IPS-11a (cell line): Measurements from ENCODE around the gene MIR17HG.
"Not testable (repeated sequence)": the region's sequence is repeated elsewhere in the genome, so short reads cannot be mapped to it uniquely, and the experiment has no call there.

Experiments
- H3K4me3 ChIP-seq: one replicate; pipeline ENCODE4 v1.5.1; 2013; ENCODE audit warnings: low read depth, low read length, control low read depth

MIR17HG gene

DNA sequence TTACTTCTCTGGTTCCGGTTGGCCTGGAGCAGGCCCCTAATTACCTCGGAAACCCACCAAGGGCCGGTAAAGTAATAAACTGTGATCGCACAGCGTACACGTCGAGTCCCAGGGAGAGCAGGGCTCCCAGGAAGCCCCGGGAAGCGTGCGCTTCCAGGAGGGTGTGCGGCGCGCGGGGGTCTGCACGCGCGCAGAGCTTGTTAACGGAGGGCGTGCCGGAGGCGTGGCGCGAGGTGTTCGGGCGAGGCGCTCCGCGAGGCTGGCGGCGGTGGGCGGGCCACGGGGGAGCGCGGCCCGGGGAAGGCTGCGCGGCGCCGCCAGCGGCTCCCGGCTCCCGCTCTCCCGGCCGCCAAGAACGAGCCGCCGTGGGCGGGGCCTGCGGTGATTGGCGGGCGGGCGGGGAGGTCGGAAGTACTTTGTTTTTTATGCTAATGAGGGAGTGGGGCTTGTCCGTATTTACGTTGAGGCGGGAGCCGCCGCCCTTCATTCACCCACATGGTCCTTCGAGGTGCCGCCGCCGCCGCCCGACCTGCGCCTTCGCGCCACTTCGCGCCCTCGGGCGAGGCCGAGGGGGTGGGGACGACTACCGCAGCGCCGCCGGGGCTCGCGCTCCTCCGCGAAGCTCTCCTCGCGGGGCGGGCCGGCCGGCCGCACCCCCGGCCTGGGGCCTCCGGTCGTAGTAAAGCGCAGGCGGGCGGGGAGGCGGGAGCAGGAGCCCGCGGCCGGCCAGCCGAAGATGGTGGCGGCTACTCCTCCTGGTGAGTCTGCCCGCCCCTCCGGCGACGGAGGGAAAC, at the start of gene MIR17HG:
Gene MIR17HG (plus strand): TSS at position 486 of the 794 bp plus-strand sequence.
- peak within 1 kb of the TSS; percentile 77 for H3K4me3 ChIP-seq

DNA sequence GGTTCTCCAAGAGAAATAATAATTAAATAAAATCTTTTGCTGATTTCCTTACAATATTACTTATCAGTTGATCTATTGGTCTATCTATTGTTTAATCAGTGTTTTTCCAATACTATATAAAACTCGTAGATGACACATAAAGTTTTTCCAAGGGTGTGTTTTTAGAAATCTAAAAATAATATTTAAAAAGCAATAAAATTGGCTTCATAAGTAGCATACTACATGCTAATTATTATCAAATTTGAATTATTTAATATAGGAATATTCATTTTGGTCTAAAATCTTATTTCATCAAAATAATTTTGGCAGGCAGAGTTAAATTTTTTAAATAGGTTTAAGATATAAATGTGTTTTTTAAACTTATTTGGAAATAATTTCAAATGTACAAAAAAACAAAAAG, 49.4 kb upstream of the MIR17HG start:
- H3K4me3 ChIP-seq = no peak overlapping the region

DNA sequence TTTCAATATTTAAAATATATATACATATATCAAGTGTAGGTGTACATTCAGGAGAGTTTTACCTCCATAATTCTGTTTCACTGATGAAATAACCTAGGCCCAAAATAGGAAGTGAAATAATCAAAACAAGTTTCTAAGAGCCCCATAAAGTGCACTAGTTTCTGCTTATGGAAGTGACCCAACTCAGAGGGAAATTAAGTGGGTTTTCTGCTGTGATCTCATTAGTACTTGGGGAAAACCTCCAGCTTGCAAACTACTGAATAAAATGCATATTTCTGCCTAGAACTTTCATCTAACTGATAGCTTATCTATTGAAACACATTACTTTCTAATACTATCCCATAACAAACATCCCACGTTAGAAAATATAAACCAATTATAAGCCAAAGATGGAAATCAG, 45.4 kb upstream of the MIR17HG start:
- H3K4me3 ChIP-seq = no peak overlapping the region

DNA sequence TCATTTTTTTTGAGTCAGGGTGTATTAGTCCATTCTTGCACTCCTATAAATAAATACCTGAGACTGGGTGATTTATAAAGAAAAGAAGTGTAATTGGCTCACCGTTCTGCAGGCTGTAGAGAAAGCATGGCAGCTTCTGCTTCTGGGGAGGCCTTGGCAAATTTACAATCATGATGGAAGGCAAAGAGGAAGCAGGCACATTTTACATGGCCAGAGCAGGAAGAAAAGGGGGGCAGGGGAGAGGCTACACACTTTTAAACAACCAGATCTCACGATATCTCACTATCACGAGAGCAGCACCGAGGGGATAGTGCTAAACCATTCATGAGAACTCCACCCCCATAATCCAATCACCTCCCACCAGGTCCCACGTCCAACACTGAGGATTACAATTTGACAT, 44.5 kb upstream of the MIR17HG start:
- H3K4me3 ChIP-seq = no peak overlapping the region

DNA sequence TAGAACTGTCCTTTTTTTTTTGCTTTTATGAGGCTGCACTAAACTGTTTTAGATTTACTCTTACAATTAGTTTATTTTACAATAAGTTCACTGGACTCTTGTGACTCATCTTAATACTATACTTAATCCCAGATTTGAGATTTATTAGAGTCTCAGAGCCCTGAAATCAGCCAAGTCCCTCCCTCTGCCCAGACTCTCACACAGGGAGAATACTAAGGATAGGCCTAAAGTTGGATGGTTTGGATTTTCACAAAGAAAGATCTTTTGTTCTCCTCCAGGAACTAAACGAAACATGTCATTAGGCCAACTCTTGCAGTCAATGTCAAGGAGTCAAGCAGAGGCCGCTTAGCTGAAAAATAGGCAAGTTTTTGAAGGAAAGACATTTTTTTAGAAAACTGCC, 42.7 kb upstream of the MIR17HG start:
- no peak overlapping the region for H3K4me3 ChIP-seq

DNA sequence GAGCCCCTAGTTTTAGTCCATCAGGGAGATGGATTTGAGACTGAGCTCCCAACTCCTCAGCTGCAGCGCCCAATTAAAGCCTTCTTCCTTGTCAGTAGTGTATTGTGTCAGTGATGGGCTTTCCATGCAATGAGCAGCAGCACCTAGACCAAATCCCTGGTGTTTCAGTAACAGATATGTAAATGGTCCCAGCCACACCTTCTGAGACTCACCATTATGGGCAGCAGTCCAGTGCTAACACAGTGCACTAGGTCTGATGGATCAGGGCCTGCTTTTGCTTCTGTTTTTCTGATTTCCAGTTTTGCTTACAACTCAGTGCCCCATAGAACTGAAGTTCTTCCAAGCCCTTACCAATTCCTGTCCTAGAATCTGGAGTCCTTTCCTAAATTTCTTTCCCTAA, 41.8 kb upstream of the MIR17HG start:
- no peak overlapping the region for H3K4me3 ChIP-seq

DNA sequence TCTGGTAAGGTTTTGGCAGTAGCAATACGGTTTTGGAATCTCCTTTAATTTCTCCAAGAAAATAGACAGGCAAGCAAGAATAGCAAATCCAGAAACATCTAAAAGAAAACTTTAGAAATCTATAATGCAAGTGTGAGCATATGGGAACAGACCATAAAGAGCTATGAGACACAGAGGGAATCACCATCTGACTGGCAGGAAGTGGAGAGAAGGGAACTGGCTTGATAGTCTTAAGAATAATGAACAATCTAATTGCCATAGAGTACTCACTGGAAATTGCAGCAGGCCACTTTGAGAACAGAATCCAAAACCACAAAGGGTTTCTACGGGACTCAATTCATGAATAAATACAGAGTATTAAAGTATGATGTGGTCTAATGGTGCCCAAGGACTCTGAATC, 39.6 kb upstream of the MIR17HG start:
- no peak overlapping the region for H3K4me3 ChIP-seq

DNA sequence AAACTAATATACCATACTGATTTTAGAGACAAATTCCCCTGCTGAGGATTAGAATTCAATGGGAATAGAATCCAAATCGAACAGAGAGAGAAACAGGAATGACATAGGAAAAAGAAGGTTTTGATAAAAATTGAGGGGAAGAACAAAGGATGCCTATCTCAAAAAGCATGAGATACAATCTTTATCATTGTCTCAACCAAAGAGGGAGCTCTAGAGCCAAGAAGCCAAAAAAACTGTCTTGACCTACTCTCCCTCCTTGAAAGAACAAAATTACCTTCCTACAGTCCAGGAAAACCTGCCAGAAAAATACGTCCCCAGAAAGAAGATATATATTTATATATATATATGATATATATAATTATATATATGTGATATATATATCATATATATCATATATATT, 39.2 kb upstream of the MIR17HG start:
- no peak overlapping the region for H3K4me3 ChIP-seq

DNA sequence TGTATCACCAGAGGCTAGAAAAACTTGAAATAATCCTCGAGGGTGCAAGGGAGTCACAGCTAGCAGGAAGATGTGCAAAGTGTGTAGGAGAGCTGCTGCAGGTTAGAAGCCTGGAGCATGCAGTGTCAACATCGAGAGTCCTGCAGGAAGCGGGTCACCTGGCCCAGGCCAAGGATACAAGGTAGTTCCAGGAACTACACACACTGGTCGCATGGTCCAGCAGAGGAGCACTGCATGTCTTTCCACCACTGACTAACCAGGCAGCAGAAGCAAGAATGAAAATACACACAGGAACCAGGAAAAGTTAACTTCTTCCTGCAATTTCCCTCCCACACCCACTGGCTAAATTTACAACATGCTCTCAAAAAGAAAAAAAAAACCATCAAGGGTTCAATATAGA, 36.0 kb upstream of the MIR17HG start:
- no peak overlapping the region for H3K4me3 ChIP-seq

DNA sequence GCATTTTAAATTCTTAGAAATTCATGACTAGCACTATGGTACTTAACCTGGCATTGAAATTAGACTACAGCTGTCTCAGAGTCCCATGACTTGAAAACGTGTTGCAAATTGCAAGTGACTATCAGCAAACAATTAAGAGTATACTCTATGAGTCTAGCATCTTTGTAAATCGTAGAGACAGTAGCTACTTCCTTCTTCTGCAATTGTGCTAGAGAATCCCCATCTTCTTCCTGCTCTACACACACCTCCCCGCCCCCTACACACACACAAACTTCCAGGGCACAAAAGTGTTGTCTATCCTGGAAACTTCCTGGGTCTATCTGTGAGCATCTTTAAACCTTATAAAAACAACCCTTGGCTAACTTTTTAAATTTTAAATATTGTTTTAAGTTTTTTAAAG, 35.2 kb upstream of the MIR17HG start:
- no peak overlapping the region for H3K4me3 ChIP-seq

DNA sequence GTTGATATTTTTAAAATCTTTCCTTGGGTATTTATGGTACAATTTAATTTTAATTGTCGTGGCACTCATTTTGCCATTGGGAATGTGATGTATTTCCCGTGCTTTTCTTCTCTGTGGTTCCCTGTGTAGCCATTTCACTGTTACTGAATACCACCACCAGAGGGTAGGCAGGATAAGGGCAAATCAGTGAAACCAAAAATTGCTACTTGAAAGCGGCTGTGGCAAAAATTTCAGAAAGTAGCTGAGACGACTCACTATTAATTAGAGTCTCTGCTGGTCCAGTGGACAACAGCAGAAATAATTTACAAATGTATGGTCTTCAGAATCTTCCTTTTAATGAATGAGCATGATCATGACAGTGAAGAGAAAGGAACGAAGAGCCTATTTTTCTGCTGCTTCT, 34.4 kb upstream of the MIR17HG start:
- no peak overlapping the region for H3K4me3 ChIP-seq

DNA sequence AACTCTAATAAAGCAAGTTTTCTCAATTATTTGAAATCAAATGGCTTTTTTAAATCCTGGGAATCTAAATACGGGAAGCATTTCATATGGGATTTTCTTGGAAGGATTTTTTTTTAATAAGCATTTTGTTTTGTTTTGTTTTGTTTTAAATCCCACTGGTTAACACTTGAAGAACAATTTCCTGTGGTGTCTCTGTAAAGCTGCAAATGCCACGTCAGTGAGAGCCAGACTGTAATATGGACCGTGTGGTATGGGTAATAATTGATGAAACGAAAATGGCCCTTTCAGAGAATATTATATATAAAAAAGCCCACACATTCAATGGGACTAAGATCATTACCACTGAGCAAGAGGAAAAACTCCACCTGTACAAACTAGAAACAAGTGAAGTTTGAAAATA, 33.9 kb upstream of the MIR17HG start:
- H3K4me3 ChIP-seq = no peak overlapping the region

DNA sequence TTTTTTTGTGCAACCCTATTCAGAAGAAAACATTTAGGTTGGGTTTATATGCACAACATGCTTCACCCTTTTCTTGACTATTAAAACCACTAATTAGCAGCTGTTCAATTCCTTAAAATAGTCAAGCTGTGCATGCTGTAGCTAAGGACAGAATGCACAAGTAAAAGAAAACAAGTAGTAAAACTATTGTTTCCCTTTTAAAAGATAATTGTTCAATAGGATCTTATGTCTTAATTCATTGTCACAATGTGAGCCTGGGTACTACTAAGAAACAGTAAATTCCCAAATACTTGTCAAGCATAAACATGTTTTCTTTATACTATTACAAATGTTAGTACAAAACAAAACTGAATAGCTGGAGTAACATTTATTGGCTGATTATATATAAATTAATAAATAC, 32.6 kb upstream of the MIR17HG start:
- H3K4me3 ChIP-seq = no peak overlapping the region

DNA sequence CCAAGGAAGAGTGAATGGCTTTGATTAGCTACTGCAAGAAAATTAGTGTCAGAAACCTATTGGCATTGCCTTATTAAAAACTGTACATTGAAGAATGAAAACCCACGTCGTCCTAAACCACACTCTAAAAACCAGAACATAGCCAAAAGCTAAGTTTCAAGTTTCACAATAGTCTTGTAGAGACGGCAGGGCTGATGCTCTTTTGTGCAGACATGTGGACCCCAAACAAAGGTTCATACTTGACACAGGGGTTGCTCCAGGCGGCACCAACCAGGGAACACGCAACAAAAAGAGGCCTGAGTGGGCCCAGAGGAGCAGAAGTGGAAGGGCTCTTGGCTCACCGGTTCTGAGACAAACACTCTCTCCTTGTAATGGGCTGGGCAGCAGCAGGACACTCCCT, 28.6 kb upstream of the MIR17HG start:
- no peak overlapping the region for H3K4me3 ChIP-seq

DNA sequence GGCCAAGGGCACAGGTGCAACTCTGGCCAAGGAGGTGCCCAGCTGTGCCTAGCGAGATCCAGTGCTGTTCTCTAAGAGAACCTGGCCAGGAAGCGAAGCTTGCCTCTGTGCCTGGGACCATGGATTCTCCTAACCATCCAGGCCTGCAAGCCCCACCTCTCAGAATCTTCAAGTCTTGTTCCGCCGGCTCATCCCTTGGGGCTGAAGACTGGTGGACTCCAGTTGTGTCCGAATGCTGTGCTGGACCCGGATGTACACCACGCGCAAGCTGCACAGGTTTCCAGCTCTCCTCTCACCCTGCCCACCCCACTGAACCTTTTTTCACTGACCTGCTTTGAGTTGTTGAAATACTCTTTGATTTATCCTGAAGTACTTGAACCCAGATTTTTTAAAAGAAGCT, 27.5 kb upstream of the MIR17HG start:
- no peak overlapping the region for H3K4me3 ChIP-seq

DNA sequence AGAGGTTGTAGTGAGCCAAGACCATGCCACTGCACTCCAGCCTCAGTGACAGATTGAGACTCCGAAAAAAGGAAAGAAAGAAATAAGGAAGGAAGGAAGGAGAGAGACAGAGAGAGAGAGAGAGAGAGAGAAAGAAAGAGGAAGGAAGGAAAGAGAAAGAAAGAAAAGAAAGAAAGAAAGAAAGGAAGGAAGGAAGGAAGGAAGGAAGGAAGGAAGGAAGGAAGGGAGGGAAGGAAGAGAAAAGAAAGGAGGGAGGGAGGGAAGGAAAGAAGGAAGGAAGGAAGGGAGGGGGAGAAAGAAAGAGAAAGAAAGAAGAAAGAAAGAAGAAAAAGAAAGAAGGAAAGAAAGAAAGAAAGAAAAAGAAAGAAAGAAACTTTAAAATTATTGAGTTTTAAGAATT, 26.5 kb upstream of the MIR17HG start:
- H3K4me3 ChIP-seq = not testable (repeated sequence)

DNA sequence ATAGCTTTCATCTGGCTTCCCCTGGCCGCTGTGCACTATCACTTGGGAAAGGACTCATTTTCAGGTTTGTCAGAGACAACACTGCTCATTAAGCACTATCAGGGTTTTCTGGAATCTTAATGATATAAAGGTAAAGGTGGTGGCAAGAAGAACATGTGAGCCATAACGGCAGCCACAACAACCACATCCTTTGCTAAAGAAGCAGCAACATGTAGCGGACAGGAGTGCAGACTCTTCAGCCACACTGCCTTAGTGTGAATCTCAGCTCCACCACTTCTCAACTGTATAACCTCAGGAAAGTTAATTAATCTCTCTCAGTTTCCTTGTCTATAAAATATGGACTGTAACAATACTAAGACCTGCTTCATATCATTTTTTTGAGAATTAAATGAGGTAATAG, 24.1 kb upstream of the MIR17HG start:
- H3K4me3 ChIP-seq = no peak overlapping the region

DNA sequence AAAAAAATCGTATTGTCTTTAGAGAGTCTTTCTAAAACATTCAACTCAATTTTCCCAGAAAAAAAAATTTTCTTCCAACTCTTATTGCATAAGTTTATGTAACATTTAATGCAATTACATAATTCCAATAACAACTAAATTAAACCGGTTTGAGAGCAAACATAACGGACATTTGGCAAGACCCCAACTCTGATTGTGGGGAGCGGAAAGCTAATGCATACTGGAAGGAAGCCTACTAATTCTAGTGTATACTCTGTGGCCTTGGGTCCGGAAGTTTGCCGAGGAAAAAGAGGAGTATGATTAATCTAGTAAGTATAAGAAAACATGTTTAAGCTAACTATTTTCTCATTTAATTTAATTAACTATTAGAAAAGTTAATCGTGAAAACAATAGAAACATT, 21.3 kb upstream of the MIR17HG start:
- no peak overlapping the region for H3K4me3 ChIP-seq

DNA sequence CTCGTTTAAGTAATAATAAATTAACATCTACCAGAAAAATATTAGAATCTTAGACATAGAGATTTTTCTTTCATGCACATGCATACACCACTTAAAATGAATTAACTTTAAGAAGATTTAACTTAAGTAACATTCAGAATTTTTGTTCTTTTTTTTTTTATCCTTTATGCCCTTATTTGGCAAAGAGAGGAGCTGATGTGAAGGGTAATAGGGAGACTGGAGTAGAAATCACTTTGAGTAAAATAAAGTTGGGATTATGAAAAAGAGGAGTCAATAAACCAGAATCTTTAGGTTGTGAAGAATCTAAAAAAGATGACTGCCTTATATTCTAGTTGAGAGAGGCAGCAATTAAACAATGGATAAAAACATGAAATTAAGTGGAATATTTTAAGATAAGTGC, 18.8 kb upstream of the MIR17HG start:
- H3K4me3 ChIP-seq = no peak overlapping the region

DNA sequence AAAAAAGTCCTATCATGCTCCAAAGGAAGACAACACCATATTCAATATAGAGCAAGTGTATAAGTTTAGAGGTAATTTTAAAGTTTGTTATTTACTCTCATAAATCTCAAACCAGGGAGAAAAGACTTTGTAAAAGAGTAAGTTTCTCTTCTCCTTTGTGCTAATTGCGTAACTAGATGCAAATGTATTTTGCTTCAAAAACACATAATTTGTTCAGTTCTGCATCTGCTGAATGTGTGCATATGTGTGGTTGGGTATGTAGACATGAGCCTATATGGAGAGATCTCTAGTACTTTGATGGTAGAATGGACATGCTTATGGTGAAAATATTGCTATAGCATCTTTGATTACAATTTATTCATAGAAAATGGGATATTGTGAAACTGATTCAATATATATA, 17.8 kb upstream of the MIR17HG start:
- H3K4me3 ChIP-seq = no peak overlapping the region

DNA sequence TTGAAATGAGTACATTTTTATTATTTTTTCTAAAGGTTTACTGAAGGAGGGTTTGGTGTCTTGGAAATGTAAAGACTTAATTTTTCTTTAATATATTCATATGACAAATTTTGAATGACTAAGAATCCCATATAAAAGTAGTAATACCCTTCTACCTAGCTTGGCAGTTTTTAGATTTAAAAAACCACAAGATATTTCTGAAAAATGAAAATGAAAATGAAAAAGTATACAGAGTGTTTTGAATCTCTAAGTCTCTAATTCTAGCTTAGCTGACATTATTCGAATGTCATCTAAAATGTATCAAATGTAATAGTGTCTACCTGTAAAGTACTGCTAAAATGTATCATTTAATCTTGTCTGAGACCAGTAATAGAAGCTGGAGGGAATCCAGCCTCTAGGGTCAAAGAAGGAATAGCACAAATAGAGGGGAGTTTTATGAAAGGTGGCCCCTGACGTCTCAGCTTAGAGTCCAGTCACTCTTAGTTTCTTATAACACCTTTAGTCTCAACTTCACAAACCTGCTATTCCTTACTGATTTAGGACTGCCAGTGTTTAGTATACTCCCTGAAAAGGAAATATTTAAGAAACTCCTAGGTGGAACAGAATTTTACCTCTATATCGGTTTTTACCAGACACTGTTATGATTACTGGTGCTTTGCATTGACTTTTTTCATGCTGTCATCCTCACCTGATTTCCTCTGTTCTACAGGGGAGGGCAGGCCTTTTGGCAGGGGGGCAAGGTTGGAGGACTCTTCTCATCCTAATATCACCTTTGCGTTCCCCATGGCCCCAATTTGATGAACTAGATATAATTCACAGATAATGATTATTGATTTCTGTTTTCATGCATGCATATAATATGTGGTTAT, 16.2 kb upstream of the MIR17HG start:
- H3K4me3 ChIP-seq = no peak overlapping the region

DNA sequence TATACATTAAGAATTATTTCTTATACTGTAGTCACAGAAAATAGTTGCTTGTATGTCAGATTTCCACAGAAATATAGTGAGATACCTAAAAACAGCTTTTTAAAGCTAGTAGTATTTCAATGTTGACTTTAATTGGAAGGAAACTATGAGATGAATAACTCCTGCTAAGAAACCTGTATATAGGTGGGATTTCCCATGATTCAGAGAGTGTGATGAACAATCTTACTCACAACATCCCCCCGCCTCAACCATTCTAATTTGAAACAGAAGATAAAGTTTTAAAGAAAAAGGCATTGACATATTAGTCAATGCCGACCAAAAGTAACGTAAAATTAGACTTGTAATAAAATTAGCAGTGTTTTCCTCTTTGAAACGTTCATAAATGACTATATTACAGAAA, 1.4 kb upstream of the MIR17HG start:
- H3K4me3 ChIP-seq = no peak overlapping the region
